HG02763 (cell line): Measurements from ENCODE around the gene TINAG.
A peak's percentile ranks its signal among the peaks of the same experiment; 100 is the strongest.
"Not testable (repeated sequence)": the region's sequence is repeated elsewhere in the genome, so short reads cannot be mapped to it uniquely, and the experiment has no call there.

ENCODE experiments used
- ATAC-seq: cut with Tn5 transposase; IDR thresholded peaks from one replicate; pipeline ENCODE4 v1.9.1; 2021; ENCODE audit warnings: mild to moderate bottlenecking, moderate library complexity; ENCODE audit not compliant: unreplicated experiment

Gene TINAG

GRCh38 chr6:54307439-54307910 lies 766 bp upstream of the TINAG start:
- ATAC-seq = peak; percentile 48

DNA sequence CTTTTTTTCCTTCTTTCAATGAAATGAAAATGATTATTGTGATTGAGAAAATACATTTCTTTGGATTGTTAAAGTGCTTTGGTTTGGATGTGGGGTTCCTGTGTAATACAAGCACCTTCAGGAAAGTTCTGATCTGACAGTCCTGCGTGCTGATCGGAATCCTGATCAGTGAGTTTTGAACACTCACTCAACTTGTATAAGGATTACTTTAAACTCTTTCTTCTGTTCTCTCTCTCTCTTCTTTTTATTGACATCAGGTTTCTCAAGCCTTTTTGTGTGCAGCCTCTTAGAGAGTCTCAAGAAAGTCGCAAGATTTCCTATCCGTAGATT lies 710 bp downstream of the TINAG start:
- no peak for ATAC-seq

GRCh38 chr6:54310377-54311152 lies 2.3 kb downstream of the TINAG start:
- ATAC-seq = no peak

GRCh38 chr6:54315656-54316055 lies 7.4 kb downstream of the TINAG start:
- no peak for ATAC-seq

DNA sequence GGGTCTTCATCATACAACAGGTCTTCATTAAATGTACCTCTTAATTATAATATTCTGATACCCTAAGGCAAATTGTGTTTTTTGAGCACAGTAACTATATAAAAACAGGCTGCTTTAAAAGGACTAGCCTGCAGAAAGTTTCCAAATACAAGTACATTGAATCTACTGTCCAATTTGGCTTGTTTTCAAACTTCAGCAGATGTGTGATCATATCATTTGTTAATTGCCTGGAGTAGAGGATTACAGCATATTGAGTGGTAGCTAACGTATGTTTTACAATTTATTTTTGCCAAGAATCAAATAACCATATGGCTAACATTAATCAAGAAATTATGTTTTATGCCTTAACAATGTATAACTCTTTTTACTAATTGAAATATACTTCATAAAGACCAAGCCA lies 12.6 kb downstream of the TINAG start:
- ATAC-seq = no peak

- ATAC-seq = no peak
Measured at GRCh38 chr6:54327631-54328030, 19.4 kb downstream of the TINAG start.

- ATAC-seq = not testable (repeated sequence)
Measured at GRCh38 chr6:54331571-54331970, 23.3 kb downstream of the TINAG start.

GRCh38 chr6:54335871-54336270 lies 27.6 kb downstream of the TINAG start:
- no peak for ATAC-seq

DNA sequence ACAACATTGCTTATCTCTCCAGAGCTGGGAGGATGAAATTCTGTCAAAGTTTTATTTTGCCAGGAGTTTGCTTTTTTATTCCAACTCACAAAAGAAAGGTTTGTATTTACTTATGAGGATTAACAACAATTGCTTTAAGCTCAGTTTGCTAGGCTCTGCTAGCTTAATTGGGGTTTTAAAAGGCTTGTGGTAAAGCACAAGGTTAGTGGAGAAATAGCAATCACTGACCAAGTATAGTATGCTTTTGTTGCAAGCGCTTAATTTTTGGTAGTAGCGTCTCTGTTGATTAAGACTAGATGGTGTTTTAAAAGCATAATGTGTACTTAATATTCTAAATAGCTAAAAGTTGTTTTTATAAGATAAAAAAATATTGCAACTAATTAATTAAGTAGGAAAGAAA lies 45.7 kb downstream of the TINAG start:
- no peak for ATAC-seq

DNA sequence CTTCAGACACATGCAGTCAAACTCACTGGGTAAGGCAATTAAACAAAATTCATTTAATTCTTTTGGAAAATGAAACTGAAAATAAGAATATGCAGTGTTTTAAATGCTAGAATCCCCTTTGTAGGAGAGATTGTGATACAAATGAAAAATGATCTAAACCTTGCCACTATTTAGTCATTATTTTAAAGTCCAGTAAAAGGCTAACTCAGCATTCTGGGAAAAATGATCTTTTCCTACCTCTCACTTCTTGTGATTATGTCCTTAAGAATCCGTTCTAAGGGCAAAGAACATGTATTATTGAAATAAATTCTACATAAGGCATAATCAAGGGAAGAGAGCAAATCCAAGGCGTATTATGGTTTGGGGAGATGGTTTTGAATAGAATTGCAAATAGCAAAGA lies 46.4 kb downstream of the TINAG start:
- ATAC-seq = no peak

DNA sequence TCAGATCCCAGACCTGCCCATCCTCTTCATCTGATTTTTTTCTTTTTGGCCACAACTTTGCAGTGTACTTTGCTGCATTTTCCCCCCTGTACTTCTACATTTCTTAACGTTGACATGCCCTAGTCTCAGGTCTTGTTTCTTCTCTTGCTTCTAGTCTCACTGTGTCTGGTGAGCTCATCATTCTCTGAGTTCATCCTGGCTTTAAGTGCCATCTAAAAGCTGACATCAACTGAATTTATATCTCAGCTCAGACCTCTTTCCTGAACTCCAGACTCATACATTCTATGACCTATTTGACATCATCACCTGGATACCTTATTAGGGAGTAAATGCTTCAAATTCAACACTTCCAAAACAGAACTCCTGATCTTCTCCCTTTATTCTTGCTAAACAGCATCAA lies 48.9 kb downstream of the TINAG start:
- no peak for ATAC-seq

GRCh38 chr6:54361188-54361587 lies 52.9 kb downstream of the TINAG start:
- no peak for ATAC-seq

- no peak for ATAC-seq
Measured at GRCh38 chr6:54361734-54362133, 53.5 kb downstream of the TINAG start.

GRCh38 chr6:54366667-54367327 lies 58.6 kb downstream of the TINAG start:
- no peak for ATAC-seq

- ATAC-seq = no peak
Measured at GRCh38 chr6:54377776-54378175, 69.5 kb downstream of the TINAG start.

DNA sequence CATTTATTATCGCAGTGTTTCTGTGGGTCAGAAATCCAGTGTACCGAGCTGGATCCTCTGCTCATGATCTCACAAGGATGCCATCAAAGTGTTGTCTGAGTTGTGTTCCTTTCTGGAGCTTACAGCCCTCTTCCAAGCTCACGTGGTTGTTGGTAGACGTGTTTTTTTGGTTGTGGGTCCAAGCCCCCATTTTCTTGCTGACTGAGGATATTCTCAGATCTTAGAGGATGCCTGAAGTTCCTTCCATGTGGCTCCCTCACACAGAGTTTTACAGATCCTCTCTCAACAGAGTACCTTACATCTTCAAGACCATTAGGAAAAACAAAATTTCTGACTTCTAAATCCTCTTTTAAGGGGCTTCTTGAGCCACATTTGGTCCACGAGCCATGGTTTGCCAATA lies 78.1 kb downstream of the TINAG start:
- no peak for ATAC-seq

- no peak for ATAC-seq
Measured at GRCh38 chr6:54390362-54390761, 82.1 kb downstream of the TINAG start.

DNA sequence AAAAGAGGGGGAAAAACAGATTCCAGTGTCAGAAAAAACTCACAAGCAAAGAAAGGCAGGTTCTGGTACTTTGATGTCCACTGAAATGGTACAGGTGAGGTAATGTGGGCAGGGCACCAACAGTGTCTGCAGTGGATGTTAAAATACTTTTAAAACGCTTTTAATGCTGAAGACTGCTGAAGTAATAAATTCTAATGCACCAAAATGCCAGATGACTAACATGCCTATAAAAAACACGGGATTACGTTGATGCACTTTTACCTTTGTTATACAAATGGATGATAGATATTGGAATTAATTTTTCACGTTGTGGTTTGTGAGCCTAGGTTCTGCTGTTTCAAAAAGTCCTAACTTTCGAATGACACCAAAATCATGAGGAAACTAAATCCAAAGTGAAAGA lies 83.3 kb downstream of the TINAG start:
- no peak for ATAC-seq

- no peak for ATAC-seq
Measured at GRCh38 chr6:54403096-54403495, 94.9 kb downstream of the TINAG start.

DNA sequence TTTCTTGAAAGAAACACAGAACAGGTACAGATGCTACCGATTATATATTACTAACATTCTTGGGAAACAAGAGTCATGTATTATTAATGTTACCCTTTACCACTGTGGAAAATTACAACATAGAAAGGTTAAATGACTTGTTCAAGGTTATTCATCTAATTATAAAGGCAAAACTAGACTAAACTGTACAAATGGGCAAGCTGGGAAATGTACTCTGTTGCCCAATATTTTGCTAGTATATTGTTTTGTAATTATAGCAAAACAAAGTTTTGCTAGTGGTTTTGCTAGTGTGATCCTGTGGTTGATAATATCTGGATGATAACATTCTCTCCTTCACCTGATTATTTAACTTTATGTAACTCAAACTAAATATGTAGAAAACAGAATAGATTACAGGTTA lies 96.5 kb downstream of the TINAG start:
- no peak for ATAC-seq

DNA sequence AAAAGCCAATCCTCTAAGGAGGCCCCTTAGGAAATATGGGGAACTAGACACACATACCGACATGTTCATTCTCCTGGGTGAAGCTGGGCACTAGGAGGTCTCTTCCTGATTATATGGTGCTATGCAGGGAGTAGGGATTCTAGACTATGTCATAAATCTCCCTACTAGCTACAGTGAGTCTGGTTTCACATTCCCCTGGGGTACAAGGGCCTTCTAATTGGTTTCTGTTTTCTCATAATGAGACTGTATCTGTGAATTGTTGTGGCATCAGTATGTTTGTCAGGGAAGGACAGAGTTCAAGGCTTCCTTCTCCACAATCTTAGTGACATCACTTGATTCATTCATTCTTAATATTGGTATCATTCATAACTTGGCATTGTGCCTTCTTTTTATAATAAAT lies 103.5 kb downstream of the TINAG start:
- no peak for ATAC-seq

DNA sequence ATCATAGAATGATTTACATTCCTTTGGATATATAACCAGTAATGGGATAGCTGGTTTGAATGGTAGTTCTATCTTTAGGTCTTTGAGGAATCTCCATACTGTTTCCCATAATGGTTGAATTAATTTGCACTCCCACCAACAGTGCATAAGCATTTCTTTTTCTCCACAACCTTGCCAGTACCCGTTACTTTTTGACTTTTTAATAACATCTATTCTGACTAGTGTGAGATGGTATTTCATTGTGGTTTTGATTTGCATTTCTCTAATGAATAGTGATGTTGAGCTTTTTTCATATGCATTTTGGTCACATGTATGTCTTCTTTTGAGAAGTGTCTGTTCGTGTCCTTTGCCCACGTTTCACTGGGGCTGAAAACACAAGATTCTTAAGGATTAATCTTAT lies 107.3 kb downstream of the TINAG start:
- ATAC-seq = no peak

DNA sequence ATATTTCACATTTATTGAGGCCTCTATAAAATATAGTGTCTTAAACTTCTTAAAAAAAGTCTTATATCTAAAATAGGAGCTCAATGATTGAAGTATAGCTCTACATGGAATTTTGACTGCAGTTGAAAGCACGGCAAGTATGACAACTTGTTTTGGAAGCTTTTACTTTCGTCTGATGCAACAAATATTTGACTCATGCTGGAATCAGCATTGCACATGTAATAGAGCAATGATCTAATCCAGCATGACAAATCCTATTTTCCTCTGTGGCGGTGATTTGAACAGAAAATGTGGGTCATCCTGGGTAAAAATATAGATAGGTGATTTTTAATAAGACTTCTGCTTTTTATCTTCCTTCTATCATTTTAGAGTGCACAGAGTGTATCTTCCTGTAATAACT lies 111.6 kb downstream of the TINAG start:
- no peak for ATAC-seq
